H1 (cell line): ENCODE measurements around the gene RBM4.

Source experiments
- ZNF274 ChIP-seq: IDR thresholded peaks from 2 replicates; pipeline ENCODE4 v1.7.0; 2012; ENCODE audit warnings: low read length, borderline replicate concordance; ENCODE audit errors: extremely low read depth
- TF ChIP-seq, protein P1 (sequence below): IDR thresholded peaks from 2 replicates; pipeline ENCODE4 v1.6.1; 2012; ENCODE audit warnings: inconsistent platforms
- TF ChIP-seq, protein P2 (sequence below), 3 experiments: IDR thresholded peaks; 1 replicate in 2 of 3; 2 replicates in 1 of 3; pipeline versions ENCODE4 v1.5.1 to v1.6.1; 2011; ENCODE audit warnings: low read length in 3 of 3, mild to moderate bottlenecking in 3 of 3, inconsistent platforms in 2 of 3, low read depth in 1 of 3, moderate library complexity in 1 of 3; ENCODE audit not compliant: insufficient read depth in 1 of 3; ENCODE audit errors: control extremely low read depth in 1 of 3
- TF ChIP-seq, protein P3 (sequence below): IDR thresholded peaks from 2 replicates; pipeline ENCODE4 v1.6.1; 2012; ENCODE audit warnings: low read length, inconsistent platforms

DNA sequence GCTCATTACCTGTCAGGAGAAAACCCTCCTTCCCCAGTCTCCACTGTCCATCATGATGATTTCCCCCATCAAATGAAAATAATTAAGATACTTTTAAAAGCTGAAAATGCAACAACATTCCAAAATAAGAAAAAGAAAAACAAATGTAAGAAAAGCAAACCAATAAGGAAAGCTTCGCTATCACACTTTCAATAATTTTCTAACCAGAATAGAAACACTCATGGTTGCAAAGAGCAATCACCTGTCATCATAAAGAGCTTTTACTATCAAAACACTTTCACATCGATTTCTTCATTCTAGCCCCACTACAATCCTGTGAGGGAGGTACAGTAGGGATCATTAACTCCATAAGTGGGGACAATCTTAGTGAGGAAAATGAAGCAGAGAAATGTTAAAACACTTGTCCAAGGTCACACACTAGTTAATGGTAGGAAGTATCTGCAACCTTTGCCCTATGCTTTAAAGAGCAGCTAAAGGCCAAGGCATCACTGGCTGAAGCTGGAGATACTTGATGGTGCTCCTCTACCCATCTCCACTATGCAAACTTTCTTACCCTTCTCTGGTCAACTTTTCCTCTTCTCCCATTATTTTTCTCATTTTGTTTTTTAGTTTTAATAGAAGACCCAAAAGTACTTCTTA is 36.6 kb downstream of the RBM4 start:
- no peak for TF ChIP-seq ZNF274
- TF ChIP-seq, protein P1, sequence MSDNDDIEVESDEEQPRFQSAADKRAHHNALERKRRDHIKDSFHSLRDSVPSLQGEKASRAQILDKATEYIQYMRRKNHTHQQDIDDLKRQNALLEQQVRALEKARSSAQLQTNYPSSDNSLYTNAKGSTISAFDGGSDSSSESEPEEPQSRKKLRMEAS = no peak
- TF ChIP-seq, protein P2, sequence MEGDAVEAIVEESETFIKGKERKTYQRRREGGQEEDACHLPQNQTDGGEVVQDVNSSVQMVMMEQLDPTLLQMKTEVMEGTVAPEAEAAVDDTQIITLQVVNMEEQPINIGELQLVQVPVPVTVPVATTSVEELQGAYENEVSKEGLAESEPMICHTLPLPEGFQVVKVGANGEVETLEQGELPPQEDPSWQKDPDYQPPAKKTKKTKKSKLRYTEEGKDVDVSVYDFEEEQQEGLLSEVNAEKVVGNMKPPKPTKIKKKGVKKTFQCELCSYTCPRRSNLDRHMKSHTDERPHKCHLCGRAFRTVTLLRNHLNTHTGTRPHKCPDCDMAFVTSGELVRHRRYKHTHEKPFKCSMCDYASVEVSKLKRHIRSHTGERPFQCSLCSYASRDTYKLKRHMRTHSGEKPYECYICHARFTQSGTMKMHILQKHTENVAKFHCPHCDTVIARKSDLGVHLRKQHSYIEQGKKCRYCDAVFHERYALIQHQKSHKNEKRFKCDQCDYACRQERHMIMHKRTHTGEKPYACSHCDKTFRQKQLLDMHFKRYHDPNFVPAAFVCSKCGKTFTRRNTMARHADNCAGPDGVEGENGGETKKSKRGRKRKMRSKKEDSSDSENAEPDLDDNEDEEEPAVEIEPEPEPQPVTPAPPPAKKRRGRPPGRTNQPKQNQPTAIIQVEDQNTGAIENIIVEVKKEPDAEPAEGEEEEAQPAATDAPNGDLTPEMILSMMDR (IDR thresholded peaks at IDR 0.05; ENCODE audit: control extremely low read depth in 1 of 3, insufficient read depth in 1 of 3, low read depth in 1 of 3, low read length in 3 of 3) = no peak
- TF ChIP-seq, protein P3, sequence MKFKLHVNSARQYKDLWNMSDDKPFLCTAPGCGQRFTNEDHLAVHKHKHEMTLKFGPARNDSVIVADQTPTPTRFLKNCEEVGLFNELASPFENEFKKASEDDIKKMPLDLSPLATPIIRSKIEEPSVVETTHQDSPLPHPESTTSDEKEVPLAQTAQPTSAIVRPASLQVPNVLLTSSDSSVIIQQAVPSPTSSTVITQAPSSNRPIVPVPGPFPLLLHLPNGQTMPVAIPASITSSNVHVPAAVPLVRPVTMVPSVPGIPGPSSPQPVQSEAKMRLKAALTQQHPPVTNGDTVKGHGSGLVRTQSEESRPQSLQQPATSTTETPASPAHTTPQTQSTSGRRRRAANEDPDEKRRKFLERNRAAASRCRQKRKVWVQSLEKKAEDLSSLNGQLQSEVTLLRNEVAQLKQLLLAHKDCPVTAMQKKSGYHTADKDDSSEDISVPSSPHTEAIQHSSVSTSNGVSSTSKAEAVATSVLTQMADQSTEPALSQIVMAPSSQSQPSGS = no peak
